CD4-positive, alpha-beta T cell treated with Interleukin-17A for 4 hours (primary cell): ENCODE measurements around the gene CTNNA3.

ENCODE experiments used
- DNase-seq: peaks from one replicate; pipeline ENCODE4 v3.0.0-alpha.2; 2020; ENCODE audit warnings: mixed read lengths

CTNNA3 gene

GRCh38 chr10:66021423-66021822 lies 1674.6 kb downstream of the CTNNA3 start:
- DNase-seq: no peak

GRCh38 chr10:66008221-66008620 lies 1687.8 kb downstream of the CTNNA3 start:
- DNase-seq: no peak

GRCh38 chr10:66006411-66006810 lies 1689.6 kb downstream of the CTNNA3 start:
- no peak for DNase-seq

GRCh38 chr10:65993451-65993850 lies 1702.5 kb downstream of the CTNNA3 start:
- DNase-seq: no peak

- DNase-seq: no peak
Observed at GRCh38 chr10:65968871-65969270, 1727.1 kb downstream of the CTNNA3 start.

GRCh38 chr10:65968437-65968836 lies 1727.6 kb downstream of the CTNNA3 start:
- DNase-seq: no peak

GRCh38 chr10:65964205-65964604 lies 1731.8 kb downstream of the CTNNA3 start:
- DNase-seq: no peak

GRCh38 chr10:65952086-65952485 lies 1743.9 kb downstream of the CTNNA3 start:
- no peak for DNase-seq

GRCh38 chr10:65950075-65950474 lies 1745.9 kb downstream of the CTNNA3 start:
- DNase-seq: no peak

GRCh38 chr10:65949526-65949925 lies 1746.5 kb downstream of the CTNNA3 start:
- no peak for DNase-seq

- DNase-seq: no peak
Observed at GRCh38 chr10:65945061-65945460, 1750.9 kb downstream of the CTNNA3 start.

- no peak for DNase-seq
Observed at GRCh38 chr10:65943451-65943850, 1752.5 kb downstream of the CTNNA3 start.

- no peak for DNase-seq
Observed at GRCh38 chr10:65940816-65941662, 1755.0 kb downstream of the CTNNA3 start.

- DNase-seq: no peak
Observed at GRCh38 chr10:65940105-65940504, 1755.9 kb downstream of the CTNNA3 start.

GRCh38 chr10:65931291-65932070 lies 1764.5 kb downstream of the CTNNA3 start:
- no peak for DNase-seq

- no peak for DNase-seq
Observed at GRCh38 chr10:65911151-65911835, 1784.7 kb downstream of the CTNNA3 start.

GRCh38 chr10:65910209-65910608 lies 1785.8 kb downstream of the CTNNA3 start:
- no peak for DNase-seq

GRCh38 chr10:65907199-65907712 lies 1788.7 kb downstream of the CTNNA3 start:
- no peak for DNase-seq

- no peak for DNase-seq
Observed at GRCh38 chr10:65903620-65904019, 1792.4 kb downstream of the CTNNA3 start.

GRCh38 chr10:65900271-65900670 lies 1795.7 kb downstream of the CTNNA3 start:
- no peak for DNase-seq

GRCh38 chr10:65898055-65898454 lies 1797.9 kb downstream of the CTNNA3 start:
- no peak for DNase-seq

GRCh38 chr10:65894961-65895360 lies 1801.0 kb downstream of the CTNNA3 start:
- no peak for DNase-seq

GRCh38 chr10:65894379-65894778 lies 1801.6 kb downstream of the CTNNA3 start:
- DNase-seq: no peak
